Measurements from ENCODE around the gene SCGB1D1. TPM values are rescaled to one million over a fixed set of nuclear protein-coding genes. Genes with fewer than 3 reads are reported as not detected.

The SCGB1D1 gene
- total and polyA plus RNA-seq, 12 donors: not detected

DNA sequence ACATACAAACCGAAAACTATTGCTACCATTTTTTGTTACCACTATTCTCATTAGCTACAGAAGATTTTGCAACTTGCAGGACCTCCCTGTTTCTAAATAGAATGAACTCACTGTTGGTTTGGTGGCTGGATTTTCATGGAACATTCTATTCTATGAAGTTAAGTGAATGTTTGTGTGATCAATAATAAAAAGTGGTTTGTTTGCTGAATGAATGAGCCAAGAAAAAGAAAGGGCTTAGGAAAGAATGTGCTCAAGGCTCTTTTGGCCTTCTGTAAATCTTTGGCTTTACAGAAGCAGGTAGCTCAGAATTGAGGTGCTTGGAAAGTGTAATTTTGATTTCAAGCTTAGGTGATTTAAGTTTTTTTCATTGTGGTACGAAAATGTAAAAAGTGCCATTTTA is 46.2 kb downstream of the SCGB1D1 start:
- H3K4me3 ChIP-seq: no peak overlapping the region
- no peaks in the 10 kb centered on the region for H3K9me3 ChIP-seq
- H3K27me3 ChIP-seq: peaks cover 0 to 39% (median 20%) of the 10 kb centered on the region in 7 donors
- WGBS, 2 donors: 75% methylated on average over 2 of the region's 2 CpGs
- intact Hi-C loops (cut with DNase I): no loop called here
- ATAC-seq (no peak), DNase-seq (no peak)
- no peak overlapping the region for H3K27ac ChIP-seq
- H3K36me3 ChIP-seq: no peaks in the 10 kb centered on the region
- TF ChIP-seq, protein P1, sequence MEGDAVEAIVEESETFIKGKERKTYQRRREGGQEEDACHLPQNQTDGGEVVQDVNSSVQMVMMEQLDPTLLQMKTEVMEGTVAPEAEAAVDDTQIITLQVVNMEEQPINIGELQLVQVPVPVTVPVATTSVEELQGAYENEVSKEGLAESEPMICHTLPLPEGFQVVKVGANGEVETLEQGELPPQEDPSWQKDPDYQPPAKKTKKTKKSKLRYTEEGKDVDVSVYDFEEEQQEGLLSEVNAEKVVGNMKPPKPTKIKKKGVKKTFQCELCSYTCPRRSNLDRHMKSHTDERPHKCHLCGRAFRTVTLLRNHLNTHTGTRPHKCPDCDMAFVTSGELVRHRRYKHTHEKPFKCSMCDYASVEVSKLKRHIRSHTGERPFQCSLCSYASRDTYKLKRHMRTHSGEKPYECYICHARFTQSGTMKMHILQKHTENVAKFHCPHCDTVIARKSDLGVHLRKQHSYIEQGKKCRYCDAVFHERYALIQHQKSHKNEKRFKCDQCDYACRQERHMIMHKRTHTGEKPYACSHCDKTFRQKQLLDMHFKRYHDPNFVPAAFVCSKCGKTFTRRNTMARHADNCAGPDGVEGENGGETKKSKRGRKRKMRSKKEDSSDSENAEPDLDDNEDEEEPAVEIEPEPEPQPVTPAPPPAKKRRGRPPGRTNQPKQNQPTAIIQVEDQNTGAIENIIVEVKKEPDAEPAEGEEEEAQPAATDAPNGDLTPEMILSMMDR (IDR thresholded peaks at IDR 0.05): no peak
- no peaks in the 10 kb centered on the region for H3K4me1 ChIP-seq

DNA sequence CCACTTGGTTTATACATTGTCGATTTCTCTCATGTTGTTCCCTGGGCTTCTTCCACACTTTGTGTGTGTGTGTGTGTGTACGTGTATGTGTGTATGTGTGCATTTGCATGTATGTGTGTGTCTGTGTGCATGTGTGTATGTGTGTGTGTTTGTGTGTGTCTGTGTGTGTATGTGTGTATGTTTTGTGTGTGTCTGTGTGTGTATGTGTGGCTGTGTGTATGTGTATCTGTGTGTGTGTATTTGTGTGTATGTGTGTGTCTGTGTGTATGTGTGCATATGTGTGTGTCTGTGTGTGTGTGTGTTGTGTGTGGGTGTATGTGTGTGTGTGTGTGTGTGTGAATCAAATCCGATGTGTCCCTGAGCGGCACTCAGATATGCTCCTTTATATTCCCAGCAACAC is 47.5 kb downstream of the SCGB1D1 start:
- no peaks in the 10 kb centered on the region for H3K4me1 ChIP-seq
- ATAC-seq: no peak
- H3K27ac ChIP-seq: no peak overlapping the region
- intact Hi-C loops (cut with DNase I): no loop called here
- no peak for DNase-seq
- H3K9me3 ChIP-seq: no peaks in the 10 kb centered on the region
- H3K27me3 ChIP-seq: peaks cover 0 to 37% (median 16%) of the 10 kb centered on the region in 7 donors
- TF ChIP-seq, protein P1 (IDR thresholded peaks at IDR 0.05): no peak
- 69 to 72% methylated on average over 4 of the region's 4 CpGs for WGBS, 2 donors
- H3K36me3 ChIP-seq: no peaks in the 10 kb centered on the region
- H3K4me3 ChIP-seq: no peak overlapping the region

DNA sequence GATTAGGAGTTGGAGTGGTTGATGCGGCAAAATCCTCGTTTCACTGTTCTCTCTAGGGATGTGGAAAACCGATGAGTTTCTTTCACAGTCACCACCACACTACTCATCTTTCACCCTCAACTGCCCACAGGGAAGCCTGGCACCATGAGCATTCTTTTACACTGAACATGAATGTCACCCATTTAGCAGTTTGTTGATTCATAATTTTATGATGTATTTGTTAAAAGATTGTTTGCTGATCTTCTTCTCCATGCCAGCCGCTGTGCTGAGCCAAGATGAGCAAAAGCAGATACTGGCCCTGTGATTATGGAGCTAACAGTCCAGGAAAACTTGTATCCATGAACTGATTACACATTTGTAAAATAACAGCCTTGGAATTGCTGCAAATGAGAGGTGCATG is 48.1 kb downstream of the SCGB1D1 start:
- H3K9me3 ChIP-seq: no peaks in the 10 kb centered on the region
- no peak for DNase-seq
- no peak overlapping the region for H3K4me3 ChIP-seq
- WGBS, 2 donors: 78 to 83% methylated on average over 4 of the region's 4 CpGs
- no peak for ATAC-seq
- TF ChIP-seq, protein P1 (IDR thresholded peaks at IDR 0.05): no peak
- no peak overlapping the region for H3K27ac ChIP-seq
- intact Hi-C loops (cut with DNase I): no loop called here
- H3K4me1 ChIP-seq: no peaks in the 10 kb centered on the region
- no peaks in the 10 kb centered on the region for H3K36me3 ChIP-seq
- H3K27me3 ChIP-seq: peaks cover 0 to 32% (median 10%) of the 10 kb centered on the region in 7 donors

DNA sequence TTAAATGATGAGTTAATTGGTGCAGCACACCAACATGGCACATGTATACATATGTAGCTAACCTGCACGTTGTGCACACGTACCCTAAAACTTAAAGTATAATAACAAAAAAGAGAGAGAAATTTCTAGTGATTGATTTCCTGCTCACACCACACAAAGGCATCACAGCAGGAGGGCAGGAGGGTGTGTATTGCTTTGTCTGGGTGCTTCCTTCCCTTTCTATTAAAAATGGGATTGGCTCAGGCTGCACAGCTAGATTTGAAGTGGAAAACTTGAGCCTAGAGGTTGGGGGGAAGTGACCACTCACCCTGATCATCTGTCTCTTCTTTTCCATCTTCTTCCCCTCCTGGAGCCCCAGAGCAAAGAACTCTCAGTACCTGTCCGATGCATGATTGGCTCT is 51.1 kb downstream of the SCGB1D1 start:
- TF ChIP-seq, protein P1 (IDR thresholded peaks at IDR 0.05): no peak
- ATAC-seq: no peak
- peaks cover 0 to 16% (median 10%) of the 10 kb centered on the region in 7 donors for H3K27me3 ChIP-seq
- intact Hi-C loops (cut with DNase I): no loop called here
- no peak overlapping the region for H3K27ac ChIP-seq
- no peaks in the 10 kb centered on the region for H3K9me3 ChIP-seq
- DNase-seq: no peak
- no peaks in the 10 kb centered on the region for H3K36me3 ChIP-seq
- 82% methylated on average over 3 of the region's 3 CpGs for WGBS, 2 donors
- H3K4me3 ChIP-seq: no peak overlapping the region
- H3K4me1 ChIP-seq: no peaks in the 10 kb centered on the region

Measured in heart right ventricle (tissue), 16 donors.